NCI-H748 treated with DMSO at 0.1 percent for 48 hours (cell line): ENCODE results near the gene SLC23A1.
"Not testable (repeated sequence)": the region's sequence is repeated elsewhere in the genome, so short reads cannot be mapped to it uniquely, and the experiment has no call there.

ENCODE experiments used
- DNase-seq: peaks from one replicate; lab custom pipeline; 2025; lab: John Stamatoyannopoulos, UW

SLC23A1 gene

DNA sequence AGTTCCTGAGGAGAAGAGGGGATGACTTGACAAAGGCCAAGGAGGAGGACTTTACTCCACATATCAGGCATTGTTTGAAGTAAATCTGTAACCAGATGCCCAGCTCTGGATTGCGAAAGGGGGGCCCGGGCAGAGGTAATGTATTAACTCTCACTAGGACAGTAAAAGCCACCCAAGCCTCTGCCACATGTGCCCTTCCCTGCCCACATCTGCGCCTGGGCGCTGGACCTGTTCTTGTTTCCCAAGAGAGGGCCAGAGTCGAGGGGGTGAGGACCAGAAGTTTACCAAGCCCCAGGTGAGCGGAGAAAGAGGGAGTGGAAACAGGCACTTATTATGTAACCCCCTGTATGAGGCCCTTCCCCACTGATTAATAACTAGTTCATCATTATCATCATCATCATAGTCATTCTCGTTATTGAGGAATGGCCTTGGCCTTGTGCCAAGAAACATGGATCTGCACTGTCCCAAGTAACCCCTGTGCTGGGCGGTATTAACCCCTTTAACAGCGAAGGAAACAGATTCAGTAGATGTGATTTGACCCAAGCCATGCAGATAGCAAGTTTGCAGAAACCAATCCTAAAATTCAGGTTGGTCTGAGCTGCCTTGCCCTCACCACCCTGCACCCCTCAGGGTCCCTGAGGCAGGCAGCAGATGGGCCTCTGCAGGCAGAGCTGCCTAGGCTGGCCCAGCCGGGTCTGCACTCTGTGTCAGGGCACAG lies at the start of gene SLC23A1:
SLC23A1 (minus strand) TSS at position 23 of the 718 bp plus-strand sequence. CDS start 44 bp downstream, outside the sequence.
- no peak for DNase-seq

- DNase-seq = no peak
These were observed 48.6 kb upstream of the SLC23A1 start for GRCh38 chr5:139431706-139432105.

GRCh38 chr5:139430015-139430414 lies 46.9 kb upstream of the SLC23A1 start:
- no peak for DNase-seq

GRCh38 chr5:139426203-139426885 lies 43.2 kb upstream of the SLC23A1 start:
- no peak for DNase-seq

DNA sequence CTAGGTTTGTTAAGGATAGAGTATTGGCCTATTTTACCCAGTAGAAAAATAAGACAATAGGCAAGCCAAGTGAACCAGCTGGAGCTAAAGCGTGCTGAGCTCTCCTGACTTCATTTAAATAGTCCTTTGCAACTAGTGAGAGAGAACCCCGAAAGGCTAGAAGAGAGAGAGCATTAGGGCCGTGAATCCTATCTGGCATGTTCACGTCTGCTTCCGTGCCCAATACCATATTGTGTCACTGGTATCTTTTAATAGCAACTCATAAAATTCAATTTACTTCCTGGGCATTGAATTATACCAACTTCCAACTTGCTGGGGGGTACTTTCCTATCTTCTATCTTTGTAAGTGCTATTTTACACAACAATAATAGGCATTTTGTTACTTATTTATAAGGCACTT lies 42.4 kb upstream of the SLC23A1 start:
- DNase-seq = no peak

- DNase-seq = peak; percentile 58
These were observed 39.3 kb upstream of the SLC23A1 start for GRCh38 chr5:139422307-139422893.

DNA sequence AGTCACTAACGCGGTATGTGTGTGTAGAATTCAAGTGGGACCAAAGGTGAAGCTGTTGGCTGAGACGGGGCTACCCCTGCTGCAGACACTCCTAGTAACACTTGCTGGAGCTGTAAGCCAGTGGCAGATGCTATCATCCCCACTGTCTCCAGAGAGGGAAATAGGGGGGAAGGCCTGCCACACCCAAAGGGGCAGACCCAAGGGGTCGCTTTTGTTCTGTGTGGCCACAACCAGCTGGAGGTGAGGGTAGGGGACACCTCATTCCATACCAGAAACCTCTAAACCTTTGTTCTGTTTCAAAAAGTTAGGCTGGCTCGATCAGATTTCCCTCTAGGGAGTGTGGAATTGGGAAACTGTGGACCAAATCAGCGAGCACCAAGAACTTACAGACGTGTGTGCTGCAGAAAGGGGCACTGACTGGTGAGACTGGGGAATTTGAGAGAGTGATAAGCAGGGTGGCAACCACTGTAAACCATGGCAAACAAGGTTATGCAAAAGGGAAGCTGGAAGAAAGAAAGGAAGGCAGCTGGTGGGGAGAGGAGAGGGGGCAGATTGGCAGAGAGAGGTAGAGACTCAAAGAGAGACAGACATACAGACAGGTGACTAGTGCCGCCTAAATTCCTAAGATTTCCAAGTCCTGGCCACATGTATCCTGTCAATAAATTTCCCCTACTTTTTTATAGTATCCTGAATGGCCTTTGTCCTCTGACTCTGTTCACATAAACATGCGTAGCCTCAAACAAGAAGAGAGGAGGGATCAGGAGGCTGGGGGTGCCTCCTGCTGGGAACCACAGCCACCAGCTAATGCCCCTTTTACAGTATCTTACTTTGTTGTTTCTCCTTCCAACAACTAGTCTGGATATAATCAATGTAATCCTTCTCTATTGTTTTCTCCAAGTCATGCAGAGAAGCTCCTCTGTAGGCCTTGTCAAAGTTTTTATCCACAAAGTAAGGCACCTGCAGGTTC lies 36.4 kb upstream of the SLC23A1 start:
- no peak for DNase-seq

DNA sequence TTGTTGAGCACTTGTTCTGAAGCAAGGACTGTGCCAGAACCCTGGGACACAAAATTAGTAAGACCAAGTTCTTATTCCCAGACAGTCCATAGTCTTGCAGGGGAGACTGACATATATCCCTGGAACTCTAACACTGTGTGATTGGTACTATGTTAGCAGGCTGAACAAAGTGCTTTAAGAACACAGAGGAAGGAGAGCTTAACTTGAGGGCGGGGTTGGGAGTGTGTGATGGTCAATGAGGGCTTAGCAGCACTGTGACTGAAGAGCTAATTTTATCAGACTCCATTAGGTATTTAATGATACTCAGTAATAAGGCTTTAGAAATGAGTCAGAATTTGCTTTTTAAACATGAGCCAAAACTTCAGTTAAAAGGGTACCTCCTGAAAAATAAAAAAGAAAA lies 35.7 kb upstream of the SLC23A1 start:
- DNase-seq = no peak

- no peak for DNase-seq
These were observed 34.1 kb upstream of the SLC23A1 start for GRCh38 chr5:139417214-139417613.

DNA sequence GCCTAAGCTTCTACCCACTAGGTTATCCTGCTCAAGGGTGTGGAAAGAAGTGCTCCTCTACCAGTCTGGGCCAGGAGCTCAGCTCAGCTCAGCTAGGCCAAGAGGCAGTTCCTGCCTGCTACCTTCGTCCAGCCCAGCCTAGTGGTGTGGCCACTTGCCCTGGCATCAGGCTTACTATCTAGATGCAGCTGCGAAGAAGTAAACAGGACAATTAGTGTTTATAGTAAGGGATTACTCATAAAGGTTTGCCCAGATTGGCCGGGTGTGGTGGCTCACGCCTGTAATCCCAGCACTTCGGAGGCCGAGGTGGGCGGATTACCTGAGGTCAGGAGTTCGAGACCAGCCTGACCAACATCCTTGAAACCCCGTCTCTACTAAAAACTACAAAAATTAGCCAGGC lies 33.6 kb upstream of the SLC23A1 start:
- no peak for DNase-seq

GRCh38 chr5:139415869-139416268 lies 32.8 kb upstream of the SLC23A1 start:
- no peak for DNase-seq

DNA sequence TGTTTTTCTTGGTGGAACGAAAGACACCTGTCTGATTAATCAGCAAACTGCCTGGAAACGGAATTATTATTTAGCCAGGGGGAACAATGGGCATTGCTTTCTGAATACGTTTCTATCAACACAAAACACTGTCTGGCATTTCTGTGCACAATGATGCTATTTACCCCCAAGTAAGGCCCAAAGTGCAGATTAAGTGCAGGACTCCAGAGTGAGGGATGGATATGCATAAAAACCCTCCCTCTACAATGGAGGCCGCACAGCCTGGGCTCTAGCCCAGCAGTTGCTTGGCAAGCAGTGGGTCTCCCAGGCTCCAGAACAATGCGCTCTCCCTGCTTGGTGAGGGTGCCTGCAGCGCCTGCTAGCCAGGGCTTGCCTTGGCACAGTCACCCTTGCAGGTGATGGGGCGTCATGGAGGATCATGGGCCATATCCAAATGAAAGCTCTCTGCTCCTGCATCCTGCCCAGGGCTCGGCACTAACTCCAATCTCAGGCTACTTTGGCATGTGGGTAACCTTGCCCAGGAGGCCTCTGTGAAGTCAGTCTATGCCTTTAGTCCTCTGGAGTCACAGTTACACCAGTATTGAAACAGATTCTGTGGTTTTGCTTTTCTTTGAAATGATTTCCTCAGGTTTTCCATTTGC lies 32.2 kb upstream of the SLC23A1 start:
- DNase-seq = no peak

DNA sequence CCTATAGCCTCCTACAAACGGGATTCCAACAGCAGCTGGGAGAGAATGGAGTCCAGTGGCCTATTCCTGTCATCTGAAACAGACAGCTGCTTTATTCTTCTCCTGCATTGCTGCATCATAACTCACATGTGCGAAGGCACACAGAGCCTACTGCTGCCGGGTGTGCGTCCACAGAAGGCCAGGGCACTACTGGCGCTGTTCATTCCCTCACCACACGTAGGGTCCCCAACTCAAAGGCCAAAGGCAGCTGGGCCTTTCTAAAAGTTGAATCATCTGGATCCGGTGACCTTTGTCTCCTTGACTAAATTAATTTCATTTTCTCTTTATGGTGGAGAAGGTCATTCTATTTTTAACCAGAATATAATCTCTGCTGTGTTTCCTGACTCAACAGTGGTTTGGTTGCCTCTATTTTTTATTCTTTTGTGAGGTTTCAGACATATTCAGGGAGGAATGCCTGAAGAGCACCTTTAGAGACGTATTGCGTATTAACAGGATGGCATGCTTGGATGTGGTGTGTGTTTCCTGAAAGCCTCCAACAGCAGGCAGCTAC lies 31.6 kb upstream of the SLC23A1 start:
- DNase-seq = no peak

GRCh38 chr5:139413963-139414362 lies 30.9 kb upstream of the SLC23A1 start:
- no peak for DNase-seq

DNA sequence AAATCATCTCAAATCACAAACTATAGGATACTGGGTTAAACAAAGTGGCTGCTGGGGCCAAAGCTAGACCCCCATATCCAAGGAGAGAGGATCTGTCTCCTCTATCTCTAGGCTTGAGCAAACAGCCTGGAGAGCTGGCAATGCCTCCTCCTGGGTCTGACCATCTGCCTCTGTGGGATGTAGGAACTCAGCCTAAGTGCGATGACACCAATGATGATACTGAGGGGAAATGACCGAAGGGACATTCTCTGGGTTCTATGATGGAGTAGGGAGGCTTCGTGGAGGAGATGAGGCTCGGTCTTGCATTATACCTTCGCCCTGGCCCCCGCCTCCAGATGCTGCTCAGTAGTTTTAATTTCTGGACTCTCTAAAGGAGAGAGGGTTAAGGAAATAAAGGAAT lies 30.1 kb upstream of the SLC23A1 start:
- no peak for DNase-seq

DNA sequence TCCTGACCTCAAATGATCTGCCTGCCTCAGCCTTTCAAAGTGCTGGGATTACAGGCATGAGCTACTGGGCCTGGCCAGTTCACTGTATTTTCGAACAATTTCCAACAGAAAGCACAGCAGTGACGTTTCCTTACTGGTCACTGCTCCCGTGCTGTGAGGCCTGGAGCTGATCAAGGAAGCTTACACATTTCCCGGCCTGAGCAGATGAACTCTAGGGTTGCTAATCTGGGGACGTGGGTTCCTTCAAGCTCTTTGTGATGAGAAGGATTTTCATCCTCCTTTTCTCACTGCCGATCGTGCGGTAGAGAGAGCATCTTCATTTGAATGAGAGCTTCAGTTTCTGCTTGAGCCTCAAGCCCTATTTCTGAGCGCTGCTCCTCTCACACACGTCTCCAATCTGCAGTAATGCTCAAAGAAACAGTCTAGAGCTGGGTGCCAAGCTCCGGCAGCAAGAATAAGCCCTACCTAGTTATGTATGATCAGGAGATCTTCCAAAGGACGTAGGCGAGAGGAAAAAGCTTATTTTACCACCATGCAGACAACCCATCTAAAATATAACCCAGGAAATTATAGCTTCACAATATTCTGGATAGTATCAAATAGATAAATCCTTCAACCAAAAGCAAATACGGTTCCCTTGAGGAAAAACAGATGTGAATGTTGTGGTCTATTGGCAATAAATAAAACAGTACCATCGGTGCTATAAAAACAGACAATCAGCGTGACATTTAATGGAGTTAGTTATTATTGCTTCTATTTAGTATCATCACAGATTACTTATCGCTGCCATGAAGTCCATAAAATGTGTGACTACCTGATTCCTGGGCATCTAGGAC lies 28.1 kb upstream of the SLC23A1 start:
- DNase-seq = no peak

DNA sequence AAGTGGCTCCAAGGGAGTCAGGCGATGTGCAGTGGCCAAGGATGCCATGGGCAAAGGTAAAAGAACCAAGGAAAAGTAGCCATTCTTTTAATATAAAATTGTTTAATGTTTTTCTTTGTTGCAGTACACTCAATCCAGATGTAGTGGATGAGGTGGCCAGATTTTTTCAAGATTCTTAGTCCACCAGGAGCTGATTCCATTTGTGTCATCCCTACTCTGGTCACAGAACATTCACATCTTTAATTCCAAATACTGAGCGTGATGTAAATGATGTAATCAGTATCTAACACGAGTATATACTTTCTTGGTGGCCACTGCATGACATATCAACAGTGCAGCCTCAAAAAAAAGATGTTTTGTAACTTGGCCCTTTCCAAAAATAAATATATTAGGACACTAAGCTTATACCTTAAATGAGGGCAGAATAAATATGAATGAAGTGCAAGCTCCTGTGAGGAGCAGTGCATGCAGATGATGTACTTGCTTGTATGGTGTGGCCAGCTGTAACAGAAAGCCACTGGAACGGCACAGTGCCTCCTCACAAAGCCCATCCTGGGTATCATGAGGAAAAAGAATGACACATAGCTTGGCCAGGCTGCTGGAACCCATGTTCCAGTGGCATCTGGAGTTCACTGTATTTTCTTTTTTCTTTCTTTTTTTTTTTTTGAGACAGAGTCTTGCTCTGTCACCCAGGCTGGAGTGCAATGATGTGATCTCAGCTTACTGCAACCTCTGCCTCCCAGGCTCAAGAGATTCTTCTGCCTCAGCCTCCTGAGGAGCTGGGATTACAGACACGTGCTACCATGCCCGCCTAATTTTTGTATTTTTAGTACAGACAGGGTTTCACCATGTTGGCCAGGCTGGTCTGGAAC lies 27.3 kb upstream of the SLC23A1 start:
- DNase-seq = no peak

DNA sequence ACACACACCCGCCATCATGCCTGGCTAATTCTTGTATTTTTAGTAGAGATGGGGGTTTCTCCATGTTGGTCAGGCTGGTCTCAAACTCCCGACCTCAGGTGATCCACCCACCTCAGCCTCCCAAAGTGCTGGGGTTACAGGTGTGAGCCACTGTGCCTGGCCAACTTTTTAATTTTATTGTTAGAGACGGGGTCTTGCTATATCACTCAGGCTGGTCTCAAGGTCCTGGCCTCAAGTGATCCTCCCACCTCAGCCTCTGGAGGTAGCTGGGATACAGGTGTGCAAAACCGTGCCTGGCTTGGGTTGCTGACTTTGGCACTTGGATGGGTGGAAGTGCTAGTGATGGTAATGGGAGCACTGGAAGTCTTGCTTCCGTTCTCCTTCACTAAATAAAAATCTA lies 26.0 kb upstream of the SLC23A1 start:
- not testable (repeated sequence) for DNase-seq

DNA sequence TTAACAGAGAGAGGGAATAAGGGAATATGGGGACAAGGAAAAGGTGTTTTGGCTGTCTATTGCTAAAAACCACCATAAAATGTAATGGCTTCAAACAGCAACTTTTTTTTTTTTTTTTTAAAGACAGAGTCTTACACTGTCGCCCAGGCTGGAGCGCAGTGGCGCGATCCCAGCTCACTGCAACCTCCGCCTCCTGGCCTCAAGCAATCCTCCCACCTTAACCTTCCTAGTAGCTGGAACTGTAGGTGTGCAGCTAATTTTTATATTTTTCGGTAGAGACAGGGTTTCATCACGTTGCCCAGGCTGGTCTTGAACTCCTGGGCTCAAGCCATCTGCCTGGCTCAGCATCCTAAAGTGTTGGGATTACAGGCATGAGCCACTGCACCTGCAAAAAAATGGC lies 25.1 kb upstream of the SLC23A1 start:
- no peak for DNase-seq
